GM10266 (cell line): ENCODE measurements around the gene KCNA10.

Experiments
- DNase-seq: peaks from one replicate; pipeline ENCODE4 v3.0.0; 2012; ENCODE audit errors: extremely low spot score
- CTCF ChIP-seq: IDR thresholded peaks from 2 replicates; pipeline ENCODE4 v1.5.1; 2012; ENCODE audit warnings: mild to moderate bottlenecking, low read depth; ENCODE audit not compliant: control insufficient read depth, insufficient read depth; ENCODE audit errors: missing control alignments

Gene KCNA10

DNA sequence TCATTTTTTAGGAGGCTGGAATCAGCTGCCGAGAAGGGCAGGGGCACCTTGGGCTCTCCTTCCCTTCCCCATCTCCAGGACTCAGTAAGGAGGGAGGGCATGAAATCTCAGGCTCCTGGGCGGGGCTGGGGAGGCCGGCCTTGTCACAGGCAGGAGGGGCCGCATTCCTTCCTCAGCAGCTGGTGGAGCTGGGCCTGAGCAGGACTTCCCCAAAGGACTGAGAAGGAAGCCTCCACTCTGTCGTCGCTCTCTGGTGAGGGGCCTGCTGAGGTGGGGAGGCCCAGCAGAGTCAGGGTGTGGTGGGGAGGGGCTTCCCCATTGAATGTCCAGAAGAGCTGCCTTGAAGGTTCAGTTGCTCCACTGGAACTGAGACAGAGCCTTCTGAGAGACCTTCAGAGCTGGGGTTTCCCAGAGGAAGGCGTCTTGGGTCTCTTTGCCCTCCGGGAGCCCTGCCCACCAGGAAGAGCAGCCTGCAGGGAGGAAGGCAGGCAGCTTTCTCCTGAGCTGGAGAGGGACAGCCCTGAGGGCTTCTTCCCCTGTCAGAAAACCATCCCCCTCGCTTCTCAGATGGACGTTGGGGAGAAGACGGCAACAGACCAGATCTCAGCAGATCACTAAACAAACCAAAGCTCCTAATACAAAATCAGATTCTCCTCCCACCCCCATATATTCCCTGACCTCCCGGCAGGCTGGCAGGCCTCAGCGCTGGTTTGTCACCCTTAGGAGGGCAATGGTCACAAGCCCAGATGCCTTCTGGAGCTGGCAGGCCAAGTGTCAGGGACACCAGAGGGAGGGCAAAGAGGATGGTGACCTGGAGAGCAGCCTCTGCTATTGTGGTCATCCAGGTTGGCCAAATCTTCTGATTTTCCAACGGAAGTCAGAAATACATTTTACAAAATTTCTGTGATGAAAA lies 10.7 kb downstream of the KCNA10 start:
- DNase-seq, result peak; percentile 42
- TF ChIP-seq CTCF, result no peak

DNA sequence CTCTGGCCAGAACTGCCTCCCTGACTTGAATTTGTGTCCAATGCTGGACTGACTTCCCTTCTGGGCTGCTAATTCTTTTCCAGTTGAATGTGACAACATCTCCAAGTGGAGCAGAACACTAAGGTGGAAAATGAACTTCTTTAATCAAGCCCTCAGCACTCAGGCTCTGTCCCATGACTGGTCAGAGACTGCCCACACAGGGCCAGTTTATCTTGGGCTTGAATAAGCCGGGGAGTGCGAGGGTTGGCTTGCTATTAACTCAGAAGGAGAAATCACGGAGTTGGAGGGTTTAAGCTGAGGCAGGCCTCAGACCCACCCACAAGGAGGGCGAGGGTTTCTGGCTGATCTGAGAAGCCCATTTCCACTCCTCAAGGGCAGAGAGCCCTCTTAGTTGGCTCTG lies 12.4 kb downstream of the KCNA10 start:
- no peak for DNase-seq
- TF ChIP-seq CTCF, result no peak

GRCh38 chr1:110505596-110505995 lies 13.4 kb downstream of the KCNA10 start:
- no peak for TF ChIP-seq CTCF
- no peak for DNase-seq

DNA sequence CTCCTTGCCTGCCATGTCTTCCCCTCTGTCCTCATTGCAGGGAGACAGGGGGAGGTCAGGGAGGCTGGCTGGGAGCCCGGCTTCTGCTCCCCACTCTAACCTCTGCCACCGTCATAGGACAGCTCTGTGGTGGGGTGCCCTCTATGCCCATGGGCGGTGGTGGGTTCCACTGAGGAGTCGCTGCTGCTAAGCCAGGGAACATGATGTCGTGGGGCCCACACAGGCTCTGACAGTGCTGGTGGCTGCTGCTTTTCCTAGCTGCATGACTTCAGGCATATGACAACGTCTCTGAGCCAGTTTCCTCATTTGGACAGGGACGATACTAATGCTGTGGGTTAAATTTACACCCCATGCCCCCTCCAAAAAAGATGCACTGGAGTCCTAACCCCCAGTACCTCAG lies 14.7 kb downstream of the KCNA10 start:
- no peak for TF ChIP-seq CTCF

GRCh38 chr1:110503471-110503870 lies 15.5 kb downstream of the KCNA10 start:
- no peak for DNase-seq
- TF ChIP-seq CTCF, result no peak

More for the DNA sequence above, 14.7 kb downstream of the KCNA10 start:
- DNase-seq, result no peak

DNA sequence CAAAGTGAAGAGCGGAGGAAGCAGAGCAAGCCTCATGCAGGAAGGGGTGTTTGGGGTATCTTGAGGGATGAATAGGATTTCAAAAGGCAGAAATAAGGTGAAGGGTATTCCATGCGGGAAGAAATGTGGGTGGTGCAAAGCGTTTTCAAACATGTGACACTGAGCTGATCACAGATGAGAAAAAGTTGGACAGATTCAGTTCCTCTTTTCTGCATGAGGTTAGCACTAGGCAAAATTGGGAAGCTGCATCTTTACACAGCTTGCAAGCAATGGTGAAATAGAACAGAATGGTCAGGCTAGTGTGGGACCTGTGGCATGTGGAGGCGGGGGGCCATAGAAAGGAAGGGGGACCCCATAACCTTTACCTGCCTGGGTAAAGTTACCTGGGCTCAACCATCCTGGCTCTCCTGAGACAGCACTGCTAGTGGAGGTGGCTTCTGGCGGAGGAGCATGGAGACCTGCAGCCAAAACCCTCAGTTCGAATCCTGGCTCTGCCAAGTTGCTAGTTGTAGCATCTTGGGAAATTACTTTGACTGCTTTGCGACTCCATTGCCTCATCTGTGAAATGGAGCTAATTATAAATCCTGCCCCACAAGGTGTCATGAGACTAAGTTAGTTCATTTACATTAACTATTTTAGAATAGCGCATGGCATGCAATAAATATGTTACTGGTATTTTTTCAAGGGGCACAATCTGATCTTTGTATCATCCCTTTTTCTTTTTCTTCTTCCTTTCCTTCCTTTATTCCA lies 16.4 kb downstream of the KCNA10 start:
- no peak for TF ChIP-seq CTCF
- DNase-seq, result no peak
